IPS-NIHi11 (cell line): ENCODE measurements around the gene PSMD9.
"Not testable (repeated sequence)": the region's sequence is repeated elsewhere in the genome, so short reads cannot be mapped to it uniquely, and the experiment has no call there.

Experiments
- DNase-seq: peaks from one replicate; pipeline ENCODE4 v3.0.0; 2012; ENCODE audit warnings: mixed read lengths, low spot score

The PSMD9 gene

GRCh38 chr12:121873216-121873569 is 15.4 kb upstream of the PSMD9 start:
- DNase-seq, result no peak

- DNase-seq, result no peak
These were observed 14.5 kb upstream of the PSMD9 start for GRCh38 chr12:121874071-121874470.

- no peak for DNase-seq
These were observed 13.0 kb upstream of the PSMD9 start for GRCh38 chr12:121875582-121875981.

- DNase-seq, result not testable (repeated sequence)
These were observed 12.5 kb upstream of the PSMD9 start for GRCh38 chr12:121876080-121876447.

GRCh38 chr12:121883315-121883660 is 5.3 kb upstream of the PSMD9 start:
- DNase-seq, result peak; percentile 60

GRCh38 chr12:121885129-121885528 is 3.5 kb upstream of the PSMD9 start:
- not testable (repeated sequence) for DNase-seq

- DNase-seq, result no peak
These were observed 510 bp upstream of the PSMD9 start for GRCh38 chr12:121888083-121888477.

GRCh38 chr12:121889274-121889624 is 659 bp downstream of the PSMD9 start:
- DNase-seq, result no peak

GRCh38 chr12:121889661-121890060 is 1.1 kb downstream of the PSMD9 start:
- DNase-seq, result not testable (repeated sequence)

GRCh38 chr12:121892673-121893561 is 4.3 kb downstream of the PSMD9 start:
- DNase-seq, result no peak

GRCh38 chr12:121893961-121894460 is 5.4 kb downstream of the PSMD9 start:
- no peak for DNase-seq

- DNase-seq, result peak; percentile 33
These were observed 6.0 kb downstream of the PSMD9 start for GRCh38 chr12:121894633-121895032.

- DNase-seq, result no peak
These were observed 9.7 kb downstream of the PSMD9 start for GRCh38 chr12:121898287-121898686.

GRCh38 chr12:121899590-121899989 is 11.0 kb downstream of the PSMD9 start:
- no peak for DNase-seq

GRCh38 chr12:121903202-121903601 is 14.6 kb downstream of the PSMD9 start:
- no peak for DNase-seq

GRCh38 chr12:121905746-121906145 is 17.2 kb downstream of the PSMD9 start:
- no peak for DNase-seq

GRCh38 chr12:121908702-121909101 is 20.1 kb downstream of the PSMD9 start:
- DNase-seq, result no peak

- no peak for DNase-seq
These were observed 23.4 kb downstream of the PSMD9 start for GRCh38 chr12:121911824-121912585.

GRCh38 chr12:121915841-121916321 is 27.3 kb downstream of the PSMD9 start:
- DNase-seq, result no peak

- no peak for DNase-seq
These were observed 28.1 kb downstream of the PSMD9 start for GRCh38 chr12:121916719-121917118.

GRCh38 chr12:121917950-121918678 is 29.5 kb downstream of the PSMD9 start, which contains the start of gene CFAP251:
Gene CFAP251, plus strand, starts transcription at chr12:121918592. Its CDS starts 2,714 bp downstream, at chr12:121921306.
- DNase-seq, result peak; percentile 99

GRCh38 chr12:121918679-121919038 is 30.1 kb downstream of the PSMD9 start:
- no peak for DNase-seq
